Body of pancreas (tissue), 4 donors: Measurements from ENCODE around the gene GPRC5B. TPM values are rescaled to one million over a fixed set of nuclear protein-coding genes. Genes with fewer than 3 reads are reported as not detected.

Source experiments
- ATAC-seq: fragments of 150-250 bp; one replicate; pipeline ENCODE4 v1.9.1; 2016
- DNase-seq, 4 donors: peaks; one replicate each; pipeline ENCODE4 v3.0.0-alpha.2; 2019
- H3K27ac ChIP-seq, 4 donors: fragments of 200-600 bp; sonication (generic); 1 replicate in 3 of 4; 2 replicates in 1 of 4; pipeline versions ENCODE4 v1.5.1 to v1.6.1; 2016 to 2019; ENCODE audit warnings: mild to moderate bottlenecking in 1 of 4, mixed read lengths in 1 of 4, moderate library complexity in 1 of 4
- H3K27me3 ChIP-seq, 2 donors: fragments of 200-600 bp; sonication (generic); one replicate each; pipeline ENCODE4 v1.6.0; 2016; ENCODE audit warnings: mild to moderate bottlenecking in 1 of 2
- H3K36me3 ChIP-seq, 2 donors: fragments of 200-600 bp; sonication (generic); replicated peaks in 1 of 2; 2 replicates each; pipeline ENCODE4 v1.5.1; 2016; ENCODE audit warnings: low read depth in 2 of 2; ENCODE audit not compliant: insufficient read depth in 1 of 2
- H3K4me1 ChIP-seq: fragments of 200-600 bp; sonication (generic); one replicate; pipeline ENCODE4 v1.6.0; 2016
- H3K4me3 ChIP-seq, 2 donors: fragments of 200-600 bp; sonication (generic); 1 replicate in 1 of 2; 2 replicates in 1 of 2; pipeline ENCODE4 v1.5.1; 2016 to 2019
- H3K9me3 ChIP-seq, 3 donors: fragments of 200-600 bp; sonication (generic); 1 replicate in 2 of 3; 2 replicates in 1 of 3; pipeline ENCODE4 v1.5.1; 2016
- POLR2A ChIP-seq, 3 donors: fragments of 450-650 bp; IDR thresholded peaks; one replicate each; pipeline ENCODE4 v1.6.1; 2016; ENCODE audit warnings: antibody characterized with exemption in 3 of 3, mild to moderate bottlenecking in 2 of 3
- WGBS, 2 donors: methylation state at CpG; one replicate each; pipeline ENCODE4 v1.1.5; 2017; 5-methylcytosine and 5-hydroxymethylcytosine counted together
- intact Hi-C: fragments of 100-400 bp; cut with DNase I; formaldehyde crosslinking; loops from one replicate; pipeline ENCODE4 v1.15.1; 2023
- total RNA-seq, 2 donors: library from RNA; depleted of rRNA; stranded (reverse); fragments of >200 nt; gene quantifications; one replicate each; pipeline ENCODE4 v1.1.0, GENCODE V29; 2016
- TF ChIP-seq, protein P1 (sequence below), 7 experiments: fragments of 450-650 bp in 4 of 7; fragments of 200-600 bp in 3 of 7; sonication (generic) in 3 of 7; IDR thresholded peaks; one replicate each; pipeline ENCODE4 v1.5.1; 2016 to 2019; ENCODE audit warnings: antibody characterized with exemption in 7 of 7

Gene GPRC5B, protein sequence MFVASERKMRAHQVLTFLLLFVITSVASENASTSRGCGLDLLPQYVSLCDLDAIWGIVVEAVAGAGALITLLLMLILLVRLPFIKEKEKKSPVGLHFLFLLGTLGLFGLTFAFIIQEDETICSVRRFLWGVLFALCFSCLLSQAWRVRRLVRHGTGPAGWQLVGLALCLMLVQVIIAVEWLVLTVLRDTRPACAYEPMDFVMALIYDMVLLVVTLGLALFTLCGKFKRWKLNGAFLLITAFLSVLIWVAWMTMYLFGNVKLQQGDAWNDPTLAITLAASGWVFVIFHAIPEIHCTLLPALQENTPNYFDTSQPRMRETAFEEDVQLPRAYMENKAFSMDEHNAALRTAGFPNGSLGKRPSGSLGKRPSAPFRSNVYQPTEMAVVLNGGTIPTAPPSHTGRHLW
- 10 to 100 TPM; 27.7 to 31.6 TPM for total RNA-seq

DNA sequence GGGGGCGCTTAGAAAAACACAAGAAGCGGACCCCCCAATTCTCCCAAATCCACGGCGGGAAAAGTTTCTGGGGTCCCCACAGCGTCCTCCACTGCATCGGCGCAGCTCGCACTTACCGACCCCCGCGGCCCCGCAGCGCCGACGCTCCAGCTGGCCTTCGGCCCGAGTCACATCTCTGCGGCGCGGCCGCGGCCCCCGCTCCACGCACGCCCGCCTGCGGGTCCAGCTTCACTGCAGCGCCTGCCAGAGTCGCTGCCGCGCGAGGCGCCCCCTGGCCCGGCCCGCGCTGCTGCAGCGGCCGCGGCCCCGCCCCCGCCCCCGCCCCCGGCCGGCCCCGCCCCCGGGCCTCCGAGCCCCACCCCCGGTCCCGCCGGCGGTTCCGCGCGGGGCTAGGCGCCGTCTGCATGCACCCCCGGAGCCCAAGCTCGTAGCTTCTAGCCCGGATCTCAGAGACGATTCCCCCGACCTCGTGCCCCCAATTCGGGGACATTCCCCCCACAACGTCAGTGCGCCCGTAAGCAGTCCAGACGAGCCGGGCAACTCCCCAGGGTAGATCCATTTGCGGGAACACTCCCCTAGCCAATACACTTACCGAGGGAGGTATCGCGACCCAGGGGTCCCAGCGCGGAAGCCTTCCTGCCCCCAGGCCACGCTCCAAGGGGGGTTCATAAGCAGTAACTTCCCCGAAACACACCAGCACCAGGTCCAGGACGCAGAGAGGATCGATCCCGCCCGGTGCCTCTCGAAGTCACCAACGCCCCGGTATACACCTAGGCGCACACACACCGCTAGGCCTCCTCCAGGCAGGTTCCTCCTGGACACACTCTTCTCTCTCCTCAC, at the start of gene GPRC5B:
Gene GPRC5B (minus strand): TSS at position 238 of the 840 bp plus-strand sequence. CDS start 12,003 bp downstream, outside the sequence.
- intact Hi-C loops: loop anchor here (5.0 kb wide), 2 partner anchors 173 to 283 kb away; no protein-coding TSS in a partner anchor
- Histone ChIP-seq H3K4me3 (peak within 1 kb of the TSS; percentile 57 to 73), H3K9me3 (no peaks in the 10 kb centered on the region), H3K36me3 (no peaks in the 10 kb centered on the region), H3K4me1 (peaks cover 22% of the 10 kb centered on the region), H3K27ac (peak within 1 kb of the TSS; percentile 12 to 85 (median 74)), H3K27me3 (no peaks in the 10 kb centered on the region)
- ATAC-seq (peak; percentile 77), DNase-seq (peak; percentile 51 to 73 (median 58))
- 2 to 5% methylated on average over 17 to 73 of the region's 85 CpGs for WGBS, 2 donors
- TF ChIP-seq, protein P1, sequence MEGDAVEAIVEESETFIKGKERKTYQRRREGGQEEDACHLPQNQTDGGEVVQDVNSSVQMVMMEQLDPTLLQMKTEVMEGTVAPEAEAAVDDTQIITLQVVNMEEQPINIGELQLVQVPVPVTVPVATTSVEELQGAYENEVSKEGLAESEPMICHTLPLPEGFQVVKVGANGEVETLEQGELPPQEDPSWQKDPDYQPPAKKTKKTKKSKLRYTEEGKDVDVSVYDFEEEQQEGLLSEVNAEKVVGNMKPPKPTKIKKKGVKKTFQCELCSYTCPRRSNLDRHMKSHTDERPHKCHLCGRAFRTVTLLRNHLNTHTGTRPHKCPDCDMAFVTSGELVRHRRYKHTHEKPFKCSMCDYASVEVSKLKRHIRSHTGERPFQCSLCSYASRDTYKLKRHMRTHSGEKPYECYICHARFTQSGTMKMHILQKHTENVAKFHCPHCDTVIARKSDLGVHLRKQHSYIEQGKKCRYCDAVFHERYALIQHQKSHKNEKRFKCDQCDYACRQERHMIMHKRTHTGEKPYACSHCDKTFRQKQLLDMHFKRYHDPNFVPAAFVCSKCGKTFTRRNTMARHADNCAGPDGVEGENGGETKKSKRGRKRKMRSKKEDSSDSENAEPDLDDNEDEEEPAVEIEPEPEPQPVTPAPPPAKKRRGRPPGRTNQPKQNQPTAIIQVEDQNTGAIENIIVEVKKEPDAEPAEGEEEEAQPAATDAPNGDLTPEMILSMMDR (IDR thresholded peaks at IDR 0.05): peak in 5 of 7 experiments; percentile 9 to 38 (median 21)
- peak; percentile 26 to 63 (median 54) for TF ChIP-seq POLR2A (IDR thresholded peaks at IDR 0.05)

- ATAC-seq: no peak
- intact Hi-C loops: no loop called here
- Histone ChIP-seq H3K4me3 (no peak overlapping the region), H3K9me3 (no peaks in the 10 kb centered on the region), H3K4me1 (no peaks in the 10 kb centered on the region), H3K27ac (no peak overlapping the region), H3K36me3 (no peaks in the 10 kb centered on the region), H3K27me3 (no peaks in the 10 kb centered on the region)
- DNase-seq: no peak
- TF ChIP-seq, protein P1 (IDR thresholded peaks at IDR 0.05): no peak
- no peak for TF ChIP-seq POLR2A (IDR thresholded peaks at IDR 0.05)
- 63 to 67% methylated on average over 6 of the region's 6 CpGs for WGBS, 2 donors
Observed at GRCh38 chr16:19933740-19934139, 49.1 kb upstream of the GPRC5B start.

DNA sequence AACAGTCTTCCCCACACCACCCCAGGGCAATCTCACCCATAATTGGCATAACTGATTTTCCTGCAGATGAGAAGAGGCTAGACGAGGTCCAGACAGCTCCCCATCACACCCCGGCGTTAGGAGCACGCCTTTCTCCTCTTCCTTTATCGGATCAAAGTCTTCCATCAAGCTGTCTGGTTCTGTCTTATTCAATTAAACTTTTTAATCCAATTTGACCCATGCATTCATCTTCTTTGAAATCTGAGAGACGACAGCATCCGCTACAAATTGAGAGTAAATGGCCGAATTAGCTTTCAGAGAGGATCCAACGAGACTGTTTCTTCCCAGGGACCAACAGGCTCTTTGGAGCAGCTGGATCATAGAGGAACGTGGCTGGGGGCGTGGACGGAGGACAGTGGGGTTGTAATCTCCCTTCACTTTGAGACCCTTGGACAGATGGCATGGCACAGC, 44.4 kb upstream of the GPRC5B start:
- TF ChIP-seq POLR2A (IDR thresholded peaks at IDR 0.05): no peak
- TF ChIP-seq, protein P1 (IDR thresholded peaks at IDR 0.05): no peak
- no peaks in the 10 kb centered on the region for H3K27me3 ChIP-seq
- no peak overlapping the region for H3K27ac ChIP-seq
- no peaks in the 10 kb centered on the region for H3K9me3 ChIP-seq
- no peaks in the 10 kb centered on the region for H3K36me3 ChIP-seq
- no peaks in the 10 kb centered on the region for H3K4me1 ChIP-seq
- 70 to 77% methylated on average over 12 of the region's 12 CpGs for WGBS, 2 donors
- DNase-seq (no peak), ATAC-seq (no peak)
- no peak overlapping the region for H3K4me3 ChIP-seq
- intact Hi-C loops: no loop called here

- no peaks in the 10 kb centered on the region for H3K9me3 ChIP-seq
- H3K27ac ChIP-seq: no peak overlapping the region
- intact Hi-C loops: no loop called here
- 40 to 76% methylated on average over 1 of the region's 1 CpG for WGBS, 2 donors
- H3K27me3 ChIP-seq: no peaks in the 10 kb centered on the region
- TF ChIP-seq POLR2A (IDR thresholded peaks at IDR 0.05): no peak
- ATAC-seq (no peak), DNase-seq (no peak)
- H3K4me3 ChIP-seq: no peak overlapping the region
- no peaks in the 10 kb centered on the region for H3K4me1 ChIP-seq
- no peaks in the 10 kb centered on the region for H3K36me3 ChIP-seq
Observed at GRCh38 chr16:19928432-19928831, 43.8 kb upstream of the GPRC5B start.
